Lower lobe of right lung (tissue), 2 donors: Measurements from ENCODE around the gene CXCL16. TPM values are rescaled to one million over a fixed set of nuclear protein-coding genes. Genes with fewer than 3 reads are reported as not detected.
"Not testable (repeated sequence)": the region's sequence is repeated elsewhere in the genome, so short reads cannot be mapped to it uniquely, and the experiment has no call there.

Source experiments
- ATAC-seq, 2 donors: fragments of 200-7000 bp; cut with Tn5 transposase; one replicate each; pipeline ENCODE4 v1.9.1; 2020 to 2022; ENCODE audit warnings: mild to moderate bottlenecking in 2 of 2, moderate library complexity in 2 of 2
- DNase-seq: peaks from one replicate; pipeline ENCODE4 v3.0.0-alpha.2; 2020
- H3K27ac ChIP-seq: fragments of 200-600 bp; one replicate; pipeline ENCODE4 v1.8.0; 2022
- H3K27me3 ChIP-seq: fragments of 200-600 bp; one replicate; pipeline ENCODE4 v1.8.0; 2022; ENCODE audit warnings: low read depth
- H3K36me3 ChIP-seq: fragments of 200-600 bp; one replicate; pipeline ENCODE4 v1.8.0; 2022; ENCODE audit warnings: mild to moderate bottlenecking
- H3K4me1 ChIP-seq: fragments of 200-600 bp; one replicate; pipeline ENCODE4 v1.8.0; 2022
- H3K4me3 ChIP-seq: fragments of 200-600 bp; one replicate; pipeline ENCODE4 v1.8.0; 2022; ENCODE audit warnings: mild to moderate bottlenecking
- H3K9me3 ChIP-seq: fragments of 200-600 bp; one replicate; pipeline ENCODE4 v1.8.0; 2022
- CTCF ChIP-seq: fragments of 200-600 bp; IDR thresholded peaks from one replicate; pipeline ENCODE4 v1.8.0; 2022; ENCODE audit warnings: antibody characterized with exemption, mild to moderate bottlenecking
- intact Hi-C: fragments of 100-400 bp; cut with DNase I; formaldehyde crosslinking; loops from one replicate; pipeline ENCODE4 v1.11.0; 2022
- total RNA-seq: library from RNA; stranded (reverse); fragmentation: NEBNext Ultra II Directional; extraction: Animal tissue kit (Norgen Biotek cat#: 25700); gene quantifications from one replicate; pipeline ENCODE4 v1.2.1, GENCODE V29; 2021
- donor health status: DM: no; HTN: yes; CAD: no; lungs with severe emphysema.

CXCL16 gene
- total RNA-seq, 1 donor from 2014 or later, result 249 TPM

GRCh38 chr17:4715063-4715744, 24.5 kb downstream of the CXCL16 start:
- H3K4me3 ChIP-seq, result peak overlapping the region; percentile 8
- intact Hi-C loops, result no loop called here
- no peak for TF ChIP-seq CTCF
- peaks cover 37% of the 10 kb centered on the region for H3K4me1 ChIP-seq
- H3K36me3 ChIP-seq, result peaks cover 45% of the 10 kb centered on the region
- no peaks in the 10 kb centered on the region for H3K27me3 ChIP-seq
- H3K27ac ChIP-seq, result peak overlapping the region; percentile 31
- no peak for ATAC-seq
- no peak for DNase-seq
- no peaks in the 10 kb centered on the region for H3K9me3 ChIP-seq

- peaks cover 36% of the 10 kb centered on the region for H3K4me1 ChIP-seq
- H3K9me3 ChIP-seq, DNase-seq, H3K27me3 ChIP-seq, ATAC-seq, intact Hi-C loops: not testable (repeated sequence)
- peak overlapping the region; percentile 31 for H3K27ac ChIP-seq
- H3K4me3 ChIP-seq, result peak overlapping the region; percentile 8
- peaks cover 38% of the 10 kb centered on the region for H3K36me3 ChIP-seq
Measured at GRCh38 chr17:4714340-4715062, 25.2 kb downstream of the CXCL16 start.

- Histone ChIP-seq H3K27ac (peak overlapping the region; percentile 85), H3K27me3 (no peaks in the 10 kb centered on the region), H3K9me3 (no peaks in the 10 kb centered on the region), H3K4me3 (peak overlapping the region; percentile 73), H3K4me1 (peaks cover 41% of the 10 kb centered on the region), H3K36me3 (peaks cover 18% of the 10 kb centered on the region)
- intact Hi-C loops, result no loop called here
- DNase-seq, result no peak
- no peak for ATAC-seq
- no peak for TF ChIP-seq CTCF
Measured at GRCh38 chr17:4712526-4712925, 27.2 kb downstream of the CXCL16 start.

- intact Hi-C loops, result no loop called here
- peaks cover 41% of the 10 kb centered on the region for H3K4me1 ChIP-seq
Measured at GRCh38 chr17:4711661-4712181, 28.0 kb downstream of the CXCL16 start.

GRCh38 chr17:4710693-4711634, 28.8 kb downstream of the CXCL16 start:
- peaks cover 2% of the 10 kb centered on the region for H3K36me3 ChIP-seq
- H3K27me3 ChIP-seq, result no peaks in the 10 kb centered on the region
- H3K27ac ChIP-seq, result peak overlapping the region; percentile 85
- peaks cover 41% of the 10 kb centered on the region for H3K4me1 ChIP-seq
- no peak for TF ChIP-seq CTCF
- intact Hi-C loops, result no loop called here
- peak overlapping the region; percentile 73 for H3K4me3 ChIP-seq
- peak; percentile 3 to 12 for ATAC-seq
- peak; percentile 70 for DNase-seq
- no peaks in the 10 kb centered on the region for H3K9me3 ChIP-seq

More at GRCh38 chr17:4711661-4712181, 28.0 kb downstream of the CXCL16 start:
- no peaks in the 10 kb centered on the region for H3K27me3 ChIP-seq
- DNase-seq (peak; percentile 68), ATAC-seq (peak in 1 of 2 donors; percentile 4)
- H3K36me3 ChIP-seq, result peaks cover 10% of the 10 kb centered on the region
- no peak for TF ChIP-seq CTCF
- no peaks in the 10 kb centered on the region for H3K9me3 ChIP-seq
- peak overlapping the region; percentile 73 for H3K4me3 ChIP-seq
- H3K27ac ChIP-seq, result peak overlapping the region; percentile 85
